GM23338 (cell line): ENCODE results near the gene MTCH2. TPM values are rescaled to one million over a fixed set of nuclear protein-coding genes. Genes with fewer than 3 reads are reported as not detected.

ENCODE experiments used
- ATAC-seq: fragments of 200-7000 bp; cut with Tn5 transposase; 3 replicates; pipeline ENCODE4 v1.9.1; 2020
- DNase-seq: peaks from one replicate; pipeline ENCODE4 v3.0.0-alpha.2; 2015; ENCODE audit warnings: low spot score
- H2AFZ ChIP-seq: fragments of 200-600 bp; sonication (generic); 2 replicates; pipeline ENCODE4 v1.8.0; 2016; ENCODE audit warnings: antibody characterized with exemption, mild to moderate bottlenecking, moderate library complexity
- H3F3A ChIP-seq: fragments of 200-600 bp; sonication (generic); replicated peaks from 2 replicates; pipeline ENCODE4 v1.8.0; 2017; ENCODE audit warnings: antibody characterized with exemption, mixed run types, low read depth
- H3K27ac ChIP-seq: fragments of 200-600 bp; sonication (generic); 2 replicates; pipeline ENCODE4 v1.6.1; 2016; ENCODE audit warnings: low read depth
- H3K27me3 ChIP-seq: fragments of 200-600 bp; sonication (generic); 2 replicates; pipeline ENCODE4 v1.8.0; 2016; ENCODE audit warnings: mild to moderate bottlenecking, mixed run types, moderate library complexity; ENCODE audit not compliant: insufficient read depth
- H3K36me3 ChIP-seq: fragments of 200-600 bp; sonication (generic); 2 replicates; pipeline ENCODE4 v1.8.0; 2016; ENCODE audit warnings: mild to moderate bottlenecking; ENCODE audit not compliant: insufficient read depth
- H3K4me1 ChIP-seq: fragments of 200-600 bp; sonication (generic); 2 replicates; pipeline ENCODE4 v1.8.0; 2016; ENCODE audit warnings: mild to moderate bottlenecking, moderate library complexity; ENCODE audit not compliant: insufficient read depth
- H3K4me2 ChIP-seq: fragments of 200-600 bp; sonication (generic); 2 replicates; pipeline ENCODE4 v1.7.1; 2017; ENCODE audit warnings: mixed run types
- H3K4me3 ChIP-seq: fragments of 200-600 bp; sonication (generic); 2 replicates; pipeline ENCODE4 v1.6.1; 2016; ENCODE audit warnings: mixed run types
- H3K79me2 ChIP-seq: fragments of 200-600 bp; sonication (generic); replicated peaks from 2 replicates; pipeline ENCODE4 v1.8.0; 2017; ENCODE audit warnings: mild to moderate bottlenecking; ENCODE audit not compliant: insufficient read depth
- H3K9me2 ChIP-seq: fragments of 200-600 bp; sonication (generic); 2 replicates; pipeline ENCODE4 v1.8.0; 2017; ENCODE audit not compliant: insufficient read depth
- H4K20me1 ChIP-seq: fragments of 200-600 bp; sonication (generic); replicated peaks from 2 replicates; pipeline ENCODE4 v1.8.0; 2017; ENCODE audit warnings: mild to moderate bottlenecking; ENCODE audit not compliant: insufficient read depth
- H3K27ac Mint-ChIP-seq: 2 replicates; pipeline ENCODE4 v1.8.0; 2020; ENCODE audit warnings: inconsistent platforms, mild to moderate bottlenecking, moderate library complexity, mixed read lengths
- H3K27me3 Mint-ChIP-seq: 3 replicates; pipeline ENCODE4 v1.8.0; 2022; ENCODE audit warnings: low read depth, mild to moderate bottlenecking, moderate library complexity, mixed read lengths, inconsistent platforms; ENCODE audit not compliant: insufficient read depth, poor library complexity
- H3K36me3 Mint-ChIP-seq: 3 replicates; pipeline ENCODE4 v1.8.0; 2021; ENCODE audit warnings: low read depth, mild to moderate bottlenecking, inconsistent platforms, moderate library complexity, mixed read lengths
- H3K4me1 Mint-ChIP-seq: 3 replicates; pipeline ENCODE4 v1.8.0; 2020; ENCODE audit warnings: mild to moderate bottlenecking, inconsistent platforms, mixed read lengths
- H3K4me3 Mint-ChIP-seq: 3 replicates; pipeline ENCODE4 v1.8.0; 2021; ENCODE audit warnings: moderate library complexity, mild to moderate bottlenecking, inconsistent platforms, mixed read lengths
- H3K9me3 Mint-ChIP-seq: 3 replicates; pipeline ENCODE4 v1.8.0; 2020; ENCODE audit warnings: moderate library complexity, mild to moderate bottlenecking, inconsistent platforms, mixed read lengths
- CREB1 ChIP-seq: fragments of 250-450 bp; sonication (Bioruptor Pico); IDR thresholded peaks from 2 replicates; pipeline ENCODE4 v1.5.0; 2020; ENCODE audit warnings: low read depth, mild to moderate bottlenecking, moderate library complexity
- EZH2 ChIP-seq: fragments of 200-600 bp; sonication (generic); IDR thresholded peaks from one replicate; pipeline ENCODE4 v1.8.0; 2017; ENCODE audit warnings: antibody characterized with exemption, mild to moderate bottlenecking, low read depth; ENCODE audit not compliant: unreplicated experiment
- EZH2phosphoT487 ChIP-seq: fragments of 200-600 bp; sonication (generic); IDR thresholded peaks from one replicate; pipeline ENCODE4 v1.8.1; 2018; ENCODE audit warnings: antibody characterized with exemption; ENCODE audit not compliant: unreplicated experiment
- JUNB ChIP-seq: IDR thresholded peaks from one replicate; pipeline ENCODE4 v1.6.1; 2016; ENCODE audit warnings: antibody characterized with exemption; ENCODE audit not compliant: unreplicated experiment
- NANOG ChIP-seq: IDR thresholded peaks from 2 replicates; pipeline ENCODE4 v1.6.1; 2016; ENCODE audit warnings: antibody characterized with exemption, borderline replicate concordance
- POLR2AphosphoS5 ChIP-seq: IDR thresholded peaks from 2 replicates; pipeline ENCODE4 v1.6.1; 2016; ENCODE audit warnings: antibody characterized with exemption, low read depth
- STAT1 ChIP-seq: IDR thresholded peaks from one replicate; pipeline ENCODE4 v1.6.1; 2016; ENCODE audit warnings: antibody characterized with exemption; ENCODE audit not compliant: unreplicated experiment
- ZNF114 ChIP-seq: fragments of 250-450 bp; sonication (Bioruptor Pico); IDR thresholded peaks from 2 replicates; pipeline ENCODE4 v1.5.0; 2020; ENCODE audit warnings: mild to moderate bottlenecking, moderate library complexity
- ZNF331 ChIP-seq: fragments of 250-450 bp; sonication (Bioruptor Pico); IDR thresholded peaks from 2 replicates; pipeline ENCODE4 v1.5.0; 2020; ENCODE audit warnings: low read depth, mild to moderate bottlenecking, moderate library complexity
- polyA plus RNA-seq: library from polyadenylated mRNA; unstranded; fragments of >200 nt; fragmentation: Nextera tagmentation; extraction: Ambion mirVana; gene quantifications from 2 replicates; pipeline ENCODE4 v1.2.1, GENCODE V29; 2016
- total RNA-seq: library from RNA; depleted of rRNA; stranded (reverse); fragments of >200 nt; shearing (Covaris generic); gene quantifications from 2 replicates; pipeline ENCODE4 v1.2.3, GENCODE V29; 2014
- TF ChIP-seq, protein P1 (sequence below), 2 experiments: fragments of 200-600 bp in 1 of 2; sonication (generic) in 1 of 2; conservative IDR thresholded peaks; 2 replicates each; pipeline versions ENCODE4 v1.5.1 to v1.6.1; 2016 to 2017; ENCODE audit warnings: antibody characterized with exemption in 2 of 2, low read depth in 2 of 2, mild to moderate bottlenecking in 2 of 2, moderate library complexity in 1 of 2
- TF ChIP-seq, protein P2 (sequence below): IDR thresholded peaks from one replicate; pipeline ENCODE4 v1.6.1; 2018; ENCODE audit warnings: antibody characterized with exemption; ENCODE audit not compliant: unreplicated experiment
- TF ChIP-seq, protein P3 (sequence below): IDR thresholded peaks from 2 replicates; pipeline ENCODE4 v1.6.1; 2016; ENCODE audit warnings: antibody characterized with exemption
- TF ChIP-seq, protein P4 (sequence below): fragments of 250-450 bp; sonication (Bioruptor Pico); IDR thresholded peaks from 2 replicates; pipeline ENCODE4 v1.5.0; 2020; ENCODE audit warnings: mild to moderate bottlenecking, moderate library complexity

The MTCH2 gene
- total and polyA plus RNA-seq, 2 experiments from 2014 or later, result 90.9 to 155 TPM

DNA sequence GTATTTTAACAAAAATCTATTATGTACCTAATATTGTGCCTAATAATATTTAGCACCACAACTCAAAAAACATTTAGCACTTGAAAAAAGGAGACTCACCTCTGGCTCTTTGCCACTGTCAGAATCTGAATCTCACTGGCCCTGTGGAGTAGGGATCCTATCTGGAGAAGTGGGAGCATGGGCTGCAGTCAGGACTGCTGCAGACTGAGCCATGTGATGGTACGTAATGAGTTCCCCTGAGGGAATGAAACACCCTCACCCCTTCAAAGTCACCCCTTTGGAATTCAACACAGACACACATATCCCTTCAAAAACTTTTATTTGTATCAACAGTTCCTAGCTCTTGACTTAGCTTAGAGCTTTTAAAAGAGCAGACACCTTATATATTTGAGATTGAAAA, 70.5 kb downstream of the MTCH2 start:
- TF ChIP-seq, protein P1, sequence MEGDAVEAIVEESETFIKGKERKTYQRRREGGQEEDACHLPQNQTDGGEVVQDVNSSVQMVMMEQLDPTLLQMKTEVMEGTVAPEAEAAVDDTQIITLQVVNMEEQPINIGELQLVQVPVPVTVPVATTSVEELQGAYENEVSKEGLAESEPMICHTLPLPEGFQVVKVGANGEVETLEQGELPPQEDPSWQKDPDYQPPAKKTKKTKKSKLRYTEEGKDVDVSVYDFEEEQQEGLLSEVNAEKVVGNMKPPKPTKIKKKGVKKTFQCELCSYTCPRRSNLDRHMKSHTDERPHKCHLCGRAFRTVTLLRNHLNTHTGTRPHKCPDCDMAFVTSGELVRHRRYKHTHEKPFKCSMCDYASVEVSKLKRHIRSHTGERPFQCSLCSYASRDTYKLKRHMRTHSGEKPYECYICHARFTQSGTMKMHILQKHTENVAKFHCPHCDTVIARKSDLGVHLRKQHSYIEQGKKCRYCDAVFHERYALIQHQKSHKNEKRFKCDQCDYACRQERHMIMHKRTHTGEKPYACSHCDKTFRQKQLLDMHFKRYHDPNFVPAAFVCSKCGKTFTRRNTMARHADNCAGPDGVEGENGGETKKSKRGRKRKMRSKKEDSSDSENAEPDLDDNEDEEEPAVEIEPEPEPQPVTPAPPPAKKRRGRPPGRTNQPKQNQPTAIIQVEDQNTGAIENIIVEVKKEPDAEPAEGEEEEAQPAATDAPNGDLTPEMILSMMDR (conservative IDR thresholded peaks at IDR 0.05; ENCODE audit: low read depth in 2 of 2), result no peak
- no peak for TF ChIP-seq ZNF331
- no peak for TF ChIP-seq NANOG
- TF ChIP-seq ZNF114 (CRISPR knock-in tag), result no peak
- TF ChIP-seq STAT1, result no peak
- TF ChIP-seq EZH2phosphoT487, result no peak
- no peak for TF ChIP-seq EZH2
- TF ChIP-seq, protein P2, sequence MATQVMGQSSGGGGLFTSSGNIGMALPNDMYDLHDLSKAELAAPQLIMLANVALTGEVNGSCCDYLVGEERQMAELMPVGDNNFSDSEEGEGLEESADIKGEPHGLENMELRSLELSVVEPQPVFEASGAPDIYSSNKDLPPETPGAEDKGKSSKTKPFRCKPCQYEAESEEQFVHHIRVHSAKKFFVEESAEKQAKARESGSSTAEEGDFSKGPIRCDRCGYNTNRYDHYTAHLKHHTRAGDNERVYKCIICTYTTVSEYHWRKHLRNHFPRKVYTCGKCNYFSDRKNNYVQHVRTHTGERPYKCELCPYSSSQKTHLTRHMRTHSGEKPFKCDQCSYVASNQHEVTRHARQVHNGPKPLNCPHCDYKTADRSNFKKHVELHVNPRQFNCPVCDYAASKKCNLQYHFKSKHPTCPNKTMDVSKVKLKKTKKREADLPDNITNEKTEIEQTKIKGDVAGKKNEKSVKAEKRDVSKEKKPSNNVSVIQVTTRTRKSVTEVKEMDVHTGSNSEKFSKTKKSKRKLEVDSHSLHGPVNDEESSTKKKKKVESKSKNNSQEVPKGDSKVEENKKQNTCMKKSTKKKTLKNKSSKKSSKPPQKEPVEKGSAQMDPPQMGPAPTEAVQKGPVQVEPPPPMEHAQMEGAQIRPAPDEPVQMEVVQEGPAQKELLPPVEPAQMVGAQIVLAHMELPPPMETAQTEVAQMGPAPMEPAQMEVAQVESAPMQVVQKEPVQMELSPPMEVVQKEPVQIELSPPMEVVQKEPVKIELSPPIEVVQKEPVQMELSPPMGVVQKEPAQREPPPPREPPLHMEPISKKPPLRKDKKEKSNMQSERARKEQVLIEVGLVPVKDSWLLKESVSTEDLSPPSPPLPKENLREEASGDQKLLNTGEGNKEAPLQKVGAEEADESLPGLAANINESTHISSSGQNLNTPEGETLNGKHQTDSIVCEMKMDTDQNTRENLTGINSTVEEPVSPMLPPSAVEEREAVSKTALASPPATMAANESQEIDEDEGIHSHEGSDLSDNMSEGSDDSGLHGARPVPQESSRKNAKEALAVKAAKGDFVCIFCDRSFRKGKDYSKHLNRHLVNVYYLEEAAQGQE, result no peak
- no peak for TF ChIP-seq JUNB
- TF ChIP-seq, protein P3, sequence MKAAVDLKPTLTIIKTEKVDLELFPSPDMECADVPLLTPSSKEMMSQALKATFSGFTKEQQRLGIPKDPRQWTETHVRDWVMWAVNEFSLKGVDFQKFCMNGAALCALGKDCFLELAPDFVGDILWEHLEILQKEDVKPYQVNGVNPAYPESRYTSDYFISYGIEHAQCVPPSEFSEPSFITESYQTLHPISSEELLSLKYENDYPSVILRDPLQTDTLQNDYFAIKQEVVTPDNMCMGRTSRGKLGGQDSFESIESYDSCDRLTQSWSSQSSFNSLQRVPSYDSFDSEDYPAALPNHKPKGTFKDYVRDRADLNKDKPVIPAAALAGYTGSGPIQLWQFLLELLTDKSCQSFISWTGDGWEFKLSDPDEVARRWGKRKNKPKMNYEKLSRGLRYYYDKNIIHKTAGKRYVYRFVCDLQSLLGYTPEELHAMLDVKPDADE, result no peak
- no peak for TF ChIP-seq CREB1 (CRISPR knock-in tag)
- TF ChIP-seq POLR2AphosphoS5, result no peak
- TF ChIP-seq, protein P4, sequence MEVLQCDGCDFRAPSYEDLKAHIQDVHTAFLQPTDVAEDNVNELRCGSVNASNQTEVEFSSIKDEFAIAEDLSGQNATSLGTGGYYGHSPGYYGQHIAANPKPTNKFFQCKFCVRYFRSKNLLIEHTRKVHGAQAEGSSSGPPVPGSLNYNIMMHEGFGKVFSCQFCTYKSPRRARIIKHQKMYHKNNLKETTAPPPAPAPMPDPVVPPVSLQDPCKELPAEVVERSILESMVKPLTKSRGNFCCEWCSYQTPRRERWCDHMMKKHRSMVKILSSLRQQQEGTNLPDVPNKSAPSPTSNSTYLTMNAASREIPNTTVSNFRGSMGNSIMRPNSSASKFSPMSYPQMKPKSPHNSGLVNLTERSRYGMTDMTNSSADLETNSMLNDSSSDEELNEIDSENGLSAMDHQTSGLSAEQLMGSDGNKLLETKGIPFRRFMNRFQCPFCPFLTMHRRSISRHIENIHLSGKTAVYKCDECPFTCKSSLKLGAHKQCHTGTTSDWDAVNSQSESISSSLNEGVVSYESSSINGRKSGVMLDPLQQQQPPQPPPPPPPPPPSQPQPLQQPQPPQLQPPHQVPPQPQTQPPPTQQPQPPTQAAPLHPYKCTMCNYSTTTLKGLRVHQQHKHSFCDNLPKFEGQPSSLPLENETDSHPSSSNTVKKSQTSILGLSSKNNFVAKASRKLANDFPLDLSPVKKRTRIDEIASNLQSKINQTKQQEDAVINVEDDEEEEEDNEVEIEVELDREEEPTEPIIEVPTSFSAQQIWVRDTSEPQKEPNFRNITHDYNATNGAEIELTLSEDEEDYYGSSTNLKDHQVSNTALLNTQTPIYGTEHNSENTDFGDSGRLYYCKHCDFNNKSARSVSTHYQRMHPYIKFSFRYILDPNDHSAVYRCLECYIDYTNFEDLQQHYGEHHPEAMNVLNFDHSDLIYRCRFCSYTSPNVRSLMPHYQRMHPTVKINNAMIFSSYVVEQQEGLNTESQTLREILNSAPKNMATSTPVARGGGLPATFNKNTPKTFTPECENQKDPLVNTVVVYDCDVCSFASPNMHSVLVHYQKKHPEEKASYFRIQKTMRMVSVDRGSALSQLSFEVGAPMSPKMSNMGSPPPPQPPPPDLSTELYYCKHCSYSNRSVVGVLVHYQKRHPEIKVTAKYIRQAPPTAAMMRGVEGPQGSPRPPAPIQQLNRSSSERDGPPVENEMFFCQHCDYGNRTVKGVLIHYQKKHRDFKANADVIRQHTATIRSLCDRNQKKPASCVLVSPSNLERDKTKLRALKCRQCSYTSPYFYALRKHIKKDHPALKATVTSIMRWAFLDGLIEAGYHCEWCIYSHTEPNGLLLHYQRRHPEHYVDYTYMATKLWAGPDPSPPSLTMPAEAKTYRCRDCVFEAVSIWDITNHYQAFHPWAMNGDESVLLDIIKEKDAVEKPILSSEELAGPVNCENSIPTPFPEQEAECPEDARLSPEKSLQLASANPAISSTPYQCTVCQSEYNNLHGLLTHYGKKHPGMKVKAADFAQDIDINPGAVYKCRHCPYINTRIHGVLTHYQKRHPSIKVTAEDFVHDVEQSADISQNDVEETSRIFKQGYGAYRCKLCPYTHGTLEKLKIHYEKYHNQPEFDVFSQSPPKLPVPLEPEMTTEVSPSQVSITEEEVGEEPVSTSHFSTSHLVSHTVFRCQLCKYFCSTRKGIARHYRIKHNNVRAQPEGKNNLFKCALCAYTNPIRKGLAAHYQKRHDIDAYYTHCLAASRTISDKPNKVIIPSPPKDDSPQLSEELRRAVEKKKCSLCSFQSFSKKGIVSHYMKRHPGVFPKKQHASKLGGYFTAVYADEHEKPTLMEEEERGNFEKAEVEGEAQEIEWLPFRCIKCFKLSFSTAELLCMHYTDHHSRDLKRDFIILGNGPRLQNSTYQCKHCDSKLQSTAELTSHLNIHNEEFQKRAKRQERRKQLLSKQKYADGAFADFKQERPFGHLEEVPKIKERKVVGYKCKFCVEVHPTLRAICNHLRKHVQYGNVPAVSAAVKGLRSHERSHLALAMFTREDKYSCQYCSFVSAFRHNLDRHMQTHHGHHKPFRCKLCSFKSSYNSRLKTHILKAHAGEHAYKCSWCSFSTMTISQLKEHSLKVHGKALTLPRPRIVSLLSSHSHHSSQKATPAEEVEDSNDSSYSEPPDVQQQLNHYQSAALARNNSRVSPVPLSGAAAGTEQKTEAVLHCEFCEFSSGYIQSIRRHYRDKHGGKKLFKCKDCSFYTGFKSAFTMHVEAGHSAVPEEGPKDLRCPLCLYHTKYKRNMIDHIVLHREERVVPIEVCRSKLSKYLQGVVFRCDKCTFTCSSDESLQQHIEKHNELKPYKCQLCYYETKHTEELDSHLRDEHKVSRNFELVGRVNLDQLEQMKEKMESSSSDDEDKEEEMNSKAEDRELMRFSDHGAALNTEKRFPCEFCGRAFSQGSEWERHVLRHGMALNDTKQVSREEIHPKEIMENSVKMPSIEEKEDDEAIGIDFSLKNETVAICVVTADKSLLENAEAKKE, result no peak
- Mint-ChIP-seq H3K4me1 (peaks cover under 1% of the 10 kb centered on the region; the same call in 1 of the 3 replicates), H3K9me3 (no peaks in the 10 kb centered on the region), H3K4me3 (no peak overlapping the region), H3K36me3 (peaks cover 68% of the 10 kb centered on the region), H3K27me3 (peaks cover 3% of the 10 kb centered on the region), H3K27ac (no peak overlapping the region)
- Histone ChIP-seq H3K9me2 (no peaks in the 10 kb centered on the region), H4K20me1 (peaks cover 13% of the 10 kb centered on the region), H3K27ac (no peak overlapping the region), H3K4me3 (no peak overlapping the region), H3K27me3 (no peaks in the 10 kb centered on the region), H3K4me2 (no peak overlapping the region), H3K4me1 (no peaks in the 10 kb centered on the region), H3K79me2 (peaks cover 35% of the 10 kb centered on the region), H3F3A (peaks cover 7% of the 10 kb centered on the region; the same call in 1 of the 2 replicates), H2AFZ (no peak overlapping the region), H3K36me3 (peaks cover 23% of the 10 kb centered on the region)
- ATAC-seq (no peak), DNase-seq (no peak)
